GM23248 (cell line): ENCODE measurements around the gene TMC8.

Experiments
- EZH2 ChIP-seq: fragments of 200-600 bp; sonication (generic); IDR thresholded peaks from 2 replicates; pipeline ENCODE4 v1.6.1; 2018; ENCODE audit warnings: antibody characterized with exemption, mild to moderate bottlenecking; ENCODE audit not compliant: insufficient read depth, poor library complexity, severe bottlenecking
- EZH2phosphoT487 ChIP-seq: fragments of 200-600 bp; sonication (generic); IDR thresholded peaks from 2 replicates; pipeline ENCODE4 v1.6.1; 2018; ENCODE audit warnings: antibody characterized with exemption, moderate library complexity, mild to moderate bottlenecking, low read depth; ENCODE audit not compliant: insufficient read depth

DNA sequence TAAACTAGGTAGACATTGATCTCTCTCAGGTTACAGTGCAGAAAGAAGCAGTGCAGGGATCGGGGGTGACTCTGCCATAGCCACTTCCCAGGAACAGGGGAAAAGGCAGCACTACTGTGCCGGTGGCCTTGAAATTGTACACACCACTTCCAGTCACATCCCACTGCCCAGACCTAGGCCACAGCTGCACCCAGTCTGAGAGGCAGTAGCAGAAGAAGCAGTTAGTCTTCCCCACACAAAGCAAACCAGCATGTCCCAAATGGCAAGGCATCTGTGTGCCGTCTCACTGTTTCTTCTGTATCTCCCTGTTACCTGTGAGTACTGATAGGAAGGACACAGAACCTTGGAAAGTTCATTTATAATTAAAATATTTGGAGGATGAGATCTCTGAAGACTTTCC lies 49.0 kb upstream of the TMC8 start:
- no peak for TF ChIP-seq EZH2
- TF ChIP-seq EZH2phosphoT487 = no peak
